HepG2 (cell line): ENCODE measurements around the gene CXorf65. TPM values are rescaled to one million over a fixed set of nuclear protein-coding genes. Genes with fewer than 3 reads are reported as not detected.

Experiments
- ATAC-seq: fragments of 200-7000 bp; cut with Tn5 transposase; 3 replicates; pipeline ENCODE4 v1.9.1; 2020; ENCODE audit warnings: mild to moderate bottlenecking, moderate library complexity
- BruUV-seq: library from RNA; stranded (reverse); fragments of 400-500 nt; replicated peaks from 2 replicates; lab custom pipeline; 2021; lab: Mats Ljungman, UMichigan
- CTCF ChIA-PET: fragments of 300-600 bp; formaldehyde crosslinking; extraction: SDS; loops from one replicate; lab custom pipeline; 2021; ENCODE audit warnings: low total read pairs, inconsistent platforms, low intra/inter-chr PET ratio; lab: Yijun Ruan, JAX
- POLR2A ChIA-PET: fragments of 350-600 bp; sonication (Branson Sonifier 250); formaldehyde crosslinking; loops from one replicate; lab custom pipeline; 2020; ENCODE audit warnings: antibody characterized with exemption, inconsistent platforms; lab: Yijun Ruan, JAX
- DNase-seq: peaks from one replicate; pipeline ENCODE4 v3.0.0-alpha.2; 2015; ENCODE audit warnings: low spot score
- FAIRE-seq: peaks from 3 replicates; lab custom pipeline; 2011; peaks lifted over from hg19 to GRCh38; lab: Jason Lieb, UNC
- H2AFZ ChIP-seq: one replicate; pipeline ENCODE4 v1.6.1; 2011; ENCODE audit warnings: low read length, inconsistent platforms
- H3K27ac ChIP-seq: fragments of 300-600 bp; 3 replicates; pipeline ENCODE4 v1.8.0; 2011; ENCODE audit warnings: mixed run types, mild to moderate bottlenecking, mixed read lengths, low read length, inconsistent platforms; ENCODE audit not compliant: insufficient read depth; ENCODE audit errors: extremely low read length
- H3K27me3 ChIP-seq, 2 experiments: fragments of 200-600 bp in 1 of 2; 2 replicates in 1 of 2; 3 replicates in 1 of 2; pipeline versions ENCODE4 v1.6.0 to v1.8.0; 2011; ENCODE audit warnings: low read length in 2 of 2, mild to moderate bottlenecking in 2 of 2, moderate library complexity in 2 of 2, inconsistent platforms in 1 of 2; ENCODE audit not compliant: insufficient read depth in 2 of 2, control insufficient read depth in 1 of 2
- H3K36me3 ChIP-seq, 2 experiments: fragments of 200-600 bp in 1 of 2; replicated peaks in 1 of 2; 2 replicates in 1 of 2; 3 replicates in 1 of 2; pipeline versions ENCODE4 v1.5.1 to v1.8.0; 2011; ENCODE audit warnings: low read length in 2 of 2, inconsistent platforms in 1 of 2; ENCODE audit not compliant: insufficient read depth in 2 of 2, control insufficient read depth in 1 of 2
- H3K4me1 ChIP-seq: 2 replicates; pipeline ENCODE4 v1.5.1; 2012; ENCODE audit warnings: low read length, inconsistent platforms; ENCODE audit not compliant: insufficient read depth
- H3K4me2 ChIP-seq: 2 replicates; pipeline ENCODE4 v1.6.0; 2011; ENCODE audit warnings: low read depth, low read length, inconsistent platforms
- H3K4me3 ChIP-seq, 3 experiments: fragments of 200-600 bp in 1 of 3; sonication (generic), shearing (Covaris generic) in 1 of 3; replicated peaks in 1 of 3; 2 replicates each; pipeline ENCODE4 v1.5.1; 2011 to 2016; ENCODE audit warnings: low read length in 3 of 3, inconsistent platforms in 2 of 3, low read depth in 2 of 3, mild to moderate bottlenecking in 2 of 3, control low read depth in 1 of 3, mixed read lengths in 1 of 3; ENCODE audit not compliant: insufficient read depth in 1 of 3
- H3K79me2 ChIP-seq: one replicate; pipeline ENCODE4 v1.6.1; 2011; ENCODE audit warnings: low read length, inconsistent platforms; ENCODE audit not compliant: insufficient read depth
- H3K9ac ChIP-seq: 2 replicates; pipeline ENCODE4 v1.6.0; 2011; ENCODE audit warnings: mild to moderate bottlenecking, low read depth, low read length, inconsistent platforms; ENCODE audit not compliant: insufficient read depth
- H3K9me3 ChIP-seq: 2 replicates; pipeline ENCODE4 v1.5.1; 2012; ENCODE audit warnings: mild to moderate bottlenecking, low read length
- H4K20me1 ChIP-seq: 2 replicates; pipeline ENCODE4 v1.6.0; 2011; ENCODE audit warnings: inconsistent platforms, mild to moderate bottlenecking, low read length, moderate library complexity; ENCODE audit not compliant: insufficient read depth
- AGO1 ChIP-seq: fragments of 200-400 bp; formaldehyde crosslinking; IDR thresholded peaks from 2 replicates; pipeline ENCODE4 v1.6.1; 2017; ENCODE audit warnings: mild to moderate bottlenecking, low read depth, low read length, moderate library complexity; ENCODE audit not compliant: poor library complexity, severe bottlenecking
- CREB1 ChIP-seq, 2 experiments: fragments of 450-650 bp in 1 of 2; IDR thresholded peaks; 2 replicates each; pipeline ENCODE4 v1.6.1; 2016 to 2017; ENCODE audit warnings: control low read depth in 1 of 2, mild to moderate bottlenecking in 1 of 2, missing compliant biosample characterization in 1 of 2, missing genetic modification characterization in 1 of 2
- ELF3 ChIP-seq: IDR thresholded peaks from 2 replicates; pipeline ENCODE4 v1.6.1; 2016; ENCODE audit warnings: missing genetic modification reagents, missing compliant biosample characterization
- IKZF1 ChIP-seq: fragments of 450-650 bp; IDR thresholded peaks from 2 replicates; pipeline ENCODE4 v1.7.1; 2016
- JUN ChIP-seq: sonication (generic); formaldehyde crosslinking; IDR thresholded peaks from 2 replicates; pipeline ENCODE4 v1.4.0; 2020; ENCODE audit warnings: mild to moderate bottlenecking, missing genetic modification reagents
- JUNB ChIP-seq: sonication (generic); formaldehyde crosslinking; IDR thresholded peaks from 2 replicates; pipeline ENCODE4 v1.8.0; 2022; ENCODE audit warnings: missing genetic modification reagents, mild to moderate bottlenecking, borderline replicate concordance
- KMT2A ChIP-seq: sonication (generic); formaldehyde crosslinking; IDR thresholded peaks from 2 replicates; pipeline ENCODE4 v1.4.0; 2020; ENCODE audit warnings: missing genetic modification reagents
- MEF2D ChIP-seq: sonication (generic); formaldehyde crosslinking; IDR thresholded peaks from 2 replicates; pipeline ENCODE4 v1.5.1; 2020; ENCODE audit warnings: mild to moderate bottlenecking, missing genetic modification reagents
- MTERF4 ChIP-seq: sonication (generic); formaldehyde crosslinking; IDR thresholded peaks from 2 replicates; pipeline ENCODE4 v1.8.0; 2023; ENCODE audit warnings: mild to moderate bottlenecking, missing genetic modification reagents
- RXRB ChIP-seq: IDR thresholded peaks from 2 replicates; pipeline ENCODE4 v1.6.1; 2016; ENCODE audit warnings: borderline replicate concordance, missing genetic modification reagents, missing compliant biosample characterization
- SMAD3 ChIP-seq: sonication (generic); formaldehyde crosslinking; IDR thresholded peaks from 2 replicates; pipeline ENCODE4 v1.4.0; 2020; ENCODE audit warnings: missing genetic modification reagents
- SRSF9 ChIP-seq: fragments of 200-400 bp; formaldehyde crosslinking; IDR thresholded peaks from 2 replicates; pipeline ENCODE4 v1.6.1; 2018; ENCODE audit warnings: borderline replicate concordance, mild to moderate bottlenecking, low read depth, low read length; ENCODE audit not compliant: insufficient read depth, poor library complexity, severe bottlenecking
- TOE1 ChIP-seq: sonication (generic); formaldehyde crosslinking; IDR thresholded peaks from 2 replicates; pipeline ENCODE4 v1.4.0; 2020; ENCODE audit warnings: mild to moderate bottlenecking, missing genetic modification reagents
- ZNF614 ChIP-seq: IDR thresholded peaks from 2 replicates; pipeline ENCODE4 v1.6.1; 2018; ENCODE audit warnings: missing biosample characterization, missing genetic modification reagents, inconsistent platforms, borderline replicate concordance
- ZZZ3 ChIP-seq: sonication (generic); formaldehyde crosslinking; IDR thresholded peaks from 2 replicates; pipeline ENCODE4 v1.4.0; 2020; ENCODE audit warnings: missing genetic modification reagents, mild to moderate bottlenecking, borderline replicate concordance
- WGBS: methylation state at CpG from one replicate; pipeline ENCODE4 v1.1.6; 2017; ENCODE audit warnings: low lambda C conversion rate; 5-methylcytosine and 5-hydroxymethylcytosine counted together
- in situ Hi-C: cut with HindIII; loops from 2 replicates; pipeline ENCODE4 v1.10.0; 2017; ENCODE audit warnings: low pct_unique_long_range_greater_than_20kb; ENCODE audit not compliant: extremely low pct_ligation_motif_present
- intact Hi-C: fragments of 100-400 bp; cut with micrococcal nuclease; formaldehyde crosslinking; loops from one replicate; pipeline ENCODE4 v1.10.0; 2022; ENCODE audit not compliant: unreplicated experiment
- polyA plus RNA-seq, 8 experiments: library from polyadenylated mRNA; depleted of rRNA in 3 of 8; stranded (reverse) in 7 of 8; unstranded in 1 of 8; fragments of >200 nt; fragmentation: Illumina TruSeq in 4 of 8; extraction: Trizol in 4 of 8; gene quantifications; 2 replicates each; pipeline versions ENCODE4 v1.2.1 to v1.2.3, GENCODE V29; 2011 to 2016; ENCODE audit warnings: low read depth in 4 of 8, missing spikeins in 1 of 8, mixed read lengths in 1 of 8; ENCODE audit not compliant: insufficient read depth in 1 of 8
- total RNA-seq, 5 experiments: library from RNA; depleted of rRNA; stranded (reverse); fragments of >200 nt; fragmentation: Illumina TruSeq; extraction: Trizol; gene quantifications; 2 replicates each; pipeline ENCODE4 v1.2.3, GENCODE V29; 2016; ENCODE audit warnings: low read depth in 1 of 5
- TF ChIP-seq, protein P1 (sequence below): sonication (generic); formaldehyde crosslinking; IDR thresholded peaks from 2 replicates; pipeline ENCODE4 v1.4.0; 2020; ENCODE audit warnings: mild to moderate bottlenecking, missing genetic modification reagents
- TF ChIP-seq, protein P2 (sequence below): sonication (generic); formaldehyde crosslinking; IDR thresholded peaks from 2 replicates; pipeline ENCODE4 v1.4.0; 2020; ENCODE audit warnings: missing genetic modification reagents
- TF ChIP-seq, protein P3 (sequence below): sonication (generic); formaldehyde crosslinking; IDR thresholded peaks from 2 replicates; pipeline ENCODE4 v1.4.0; 2020; ENCODE audit warnings: missing genetic modification reagents

The CXorf65 gene
- total and polyA plus RNA-seq, 2 of the 13 experiments (the other 11 are each of a cell fraction or from before 2014, with no cell fraction given), result not detected

- POLR2A ChIA-PET, result interaction anchor here (1.4 kb wide), 1 partner anchor 21 kb away, joined by 6 read pairs; the partner anchor contains the start of gene MED12
- peak overlapping the region; percentile 66 to 75 (median 73) for H3K4me3 ChIP-seq
- no peak for TF ChIP-seq CREB1 (IDR thresholded peaks at IDR 0.05)
- no peak for TF ChIP-seq CREB1 (CRISPR knock-in tag; IDR thresholded peaks at IDR 0.05)
- TF ChIP-seq TOE1 (CRISPR knock-in tag), result no peak
- TF ChIP-seq RXRB (CRISPR knock-in tag), result no peak
- TF ChIP-seq, protein P1, sequence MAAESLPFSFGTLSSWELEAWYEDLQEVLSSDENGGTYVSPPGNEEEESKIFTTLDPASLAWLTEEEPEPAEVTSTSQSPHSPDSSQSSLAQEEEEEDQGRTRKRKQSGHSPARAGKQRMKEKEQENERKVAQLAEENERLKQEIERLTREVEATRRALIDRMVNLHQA (CRISPR knock-in tag), result no peak
- TF ChIP-seq MTERF4 (CRISPR knock-in tag), result no peak
- TF ChIP-seq, protein P2, sequence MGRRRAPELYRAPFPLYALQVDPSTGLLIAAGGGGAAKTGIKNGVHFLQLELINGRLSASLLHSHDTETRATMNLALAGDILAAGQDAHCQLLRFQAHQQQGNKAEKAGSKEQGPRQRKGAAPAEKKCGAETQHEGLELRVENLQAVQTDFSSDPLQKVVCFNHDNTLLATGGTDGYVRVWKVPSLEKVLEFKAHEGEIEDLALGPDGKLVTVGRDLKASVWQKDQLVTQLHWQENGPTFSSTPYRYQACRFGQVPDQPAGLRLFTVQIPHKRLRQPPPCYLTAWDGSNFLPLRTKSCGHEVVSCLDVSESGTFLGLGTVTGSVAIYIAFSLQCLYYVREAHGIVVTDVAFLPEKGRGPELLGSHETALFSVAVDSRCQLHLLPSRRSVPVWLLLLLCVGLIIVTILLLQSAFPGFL (CRISPR knock-in tag), result no peak
- TF ChIP-seq SMAD3 (CRISPR knock-in tag), result no peak
- TF ChIP-seq ELF3, result no peak
- no peak for TF ChIP-seq ZNF614
- TF ChIP-seq KMT2A, result no peak
- no peak for TF ChIP-seq JUNB (CRISPR knock-in tag)
- TF ChIP-seq MEF2D (CRISPR knock-in tag), result no peak
- TF ChIP-seq ZZZ3 (CRISPR knock-in tag), result no peak
- TF ChIP-seq IKZF1, result no peak
- no peak for TF ChIP-seq AGO1
- TF ChIP-seq SRSF9, result no peak
- TF ChIP-seq, protein P3, sequence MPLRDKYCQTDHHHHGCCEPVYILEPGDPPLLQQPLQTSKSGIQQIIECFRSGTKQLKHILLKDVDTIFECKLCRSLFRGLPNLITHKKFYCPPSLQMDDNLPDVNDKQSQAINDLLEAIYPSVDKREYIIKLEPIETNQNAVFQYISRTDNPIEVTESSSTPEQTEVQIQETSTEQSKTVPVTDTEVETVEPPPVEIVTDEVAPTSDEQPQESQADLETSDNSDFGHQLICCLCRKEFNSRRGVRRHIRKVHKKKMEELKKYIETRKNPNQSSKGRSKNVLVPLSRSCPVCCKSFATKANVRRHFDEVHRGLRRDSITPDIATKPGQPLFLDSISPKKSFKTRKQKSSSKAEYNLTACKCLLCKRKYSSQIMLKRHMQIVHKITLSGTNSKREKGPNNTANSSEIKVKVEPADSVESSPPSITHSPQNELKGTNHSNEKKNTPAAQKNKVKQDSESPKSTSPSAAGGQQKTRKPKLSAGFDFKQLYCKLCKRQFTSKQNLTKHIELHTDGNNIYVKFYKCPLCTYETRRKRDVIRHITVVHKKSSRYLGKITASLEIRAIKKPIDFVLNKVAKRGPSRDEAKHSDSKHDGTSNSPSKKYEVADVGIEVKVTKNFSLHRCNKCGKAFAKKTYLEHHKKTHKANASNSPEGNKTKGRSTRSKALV (CRISPR knock-in tag), result no peak
- no peak for TF ChIP-seq JUN (CRISPR knock-in tag)
- no peak overlapping the region for H2AFZ ChIP-seq
- H3K4me1 ChIP-seq, result peaks cover 29% of the 10 kb centered on the region
- BruUV-seq, result no TSS peak
- no peaks in the 10 kb centered on the region for H4K20me1 ChIP-seq
- no peaks in the 10 kb centered on the region for H3K79me2 ChIP-seq
- no peak for DNase-seq
- no peaks in the 10 kb centered on the region for H3K9me3 ChIP-seq
- intact Hi-C loops, result loop anchor here (5.0 kb wide), 1 partner anchor 86 kb away; no protein-coding TSS in a partner anchor
- H3K9ac ChIP-seq, result peak overlapping the region; percentile 60
- ATAC-seq, result peak; percentile 32
- FAIRE-seq, result no peak
- peak overlapping the region; percentile 73 for H3K4me2 ChIP-seq
- WGBS, result 5% methylated on average over 4 of the region's 9 CpGs
- CTCF ChIA-PET, result no interaction called here
- H3K27me3 ChIP-seq, result no peaks in the 10 kb centered on the region; a peak in 1 of 5 replicates
- no peaks in the 10 kb centered on the region for H3K36me3 ChIP-seq
- H3K27ac ChIP-seq, result peak overlapping the region; percentile 45
- in situ Hi-C loops, result no loop called here
Observed at GRCh38 chrX:71096760-71097032, 9.8 kb downstream of the CXorf65 start.
